Left ventricle myocardium inferior (tissue), 1 donor: ENCODE results near the gene TMEM248. TPM values are rescaled to one million over a fixed set of nuclear protein-coding genes. Genes with fewer than 3 reads are reported as not detected.
"Not testable (repeated sequence)": the region's sequence is repeated elsewhere in the genome, so short reads cannot be mapped to it uniquely, and the experiment has no call there.

Experiments used
- DNase-seq: peaks from one replicate; pipeline ENCODE4 v3.0.0-alpha.2; 2020
- H3K27ac ChIP-seq: fragments of 200-600 bp; replicated peaks from 2 replicates; pipeline ENCODE4 v1.8.0; 2021
- H3K27me3 ChIP-seq: fragments of 200-600 bp; 2 replicates; pipeline ENCODE4 v1.8.0; 2021; ENCODE audit warnings: low read depth
- H3K36me3 ChIP-seq: fragments of 200-600 bp; 2 replicates; pipeline ENCODE4 v1.8.0; 2021
- H3K4me1 ChIP-seq: fragments of 200-600 bp; 2 replicates; pipeline ENCODE4 v1.8.0; 2021
- H3K4me3 ChIP-seq: fragments of 200-600 bp; 2 replicates; pipeline ENCODE4 v1.8.0; 2021; ENCODE audit warnings: mild to moderate bottlenecking, moderate library complexity
- H3K9me3 ChIP-seq: fragments of 200-600 bp; replicated peaks from 2 replicates; pipeline ENCODE4 v1.8.0; 2021
- intact Hi-C: fragments of 100-400 bp; cut with micrococcal nuclease; formaldehyde crosslinking; loops from one replicate; pipeline ENCODE4 v1.11.0; 2022
- total RNA-seq: library from RNA; stranded (reverse); fragmentation: NEBNext Ultra II Directional; extraction: Animal tissue kit (Norgen Biotek cat#: 25700); gene quantifications from one replicate; pipeline ENCODE4 v1.2.1, GENCODE V29; 2021
- TF ChIP-seq, protein P1 (sequence below): fragments of 200-600 bp; IDR thresholded peaks from 2 replicates; pipeline ENCODE4 v1.8.0; 2021; ENCODE audit warnings: antibody characterized with exemption, mild to moderate bottlenecking, borderline replicate concordance
- donor health status: DM: no; HTN: yes; CAD: no; lungs with severe emphysema.

Gene TMEM248
- total RNA-seq, 1 donor from 2014 or later = 41.4 TPM

DNA sequence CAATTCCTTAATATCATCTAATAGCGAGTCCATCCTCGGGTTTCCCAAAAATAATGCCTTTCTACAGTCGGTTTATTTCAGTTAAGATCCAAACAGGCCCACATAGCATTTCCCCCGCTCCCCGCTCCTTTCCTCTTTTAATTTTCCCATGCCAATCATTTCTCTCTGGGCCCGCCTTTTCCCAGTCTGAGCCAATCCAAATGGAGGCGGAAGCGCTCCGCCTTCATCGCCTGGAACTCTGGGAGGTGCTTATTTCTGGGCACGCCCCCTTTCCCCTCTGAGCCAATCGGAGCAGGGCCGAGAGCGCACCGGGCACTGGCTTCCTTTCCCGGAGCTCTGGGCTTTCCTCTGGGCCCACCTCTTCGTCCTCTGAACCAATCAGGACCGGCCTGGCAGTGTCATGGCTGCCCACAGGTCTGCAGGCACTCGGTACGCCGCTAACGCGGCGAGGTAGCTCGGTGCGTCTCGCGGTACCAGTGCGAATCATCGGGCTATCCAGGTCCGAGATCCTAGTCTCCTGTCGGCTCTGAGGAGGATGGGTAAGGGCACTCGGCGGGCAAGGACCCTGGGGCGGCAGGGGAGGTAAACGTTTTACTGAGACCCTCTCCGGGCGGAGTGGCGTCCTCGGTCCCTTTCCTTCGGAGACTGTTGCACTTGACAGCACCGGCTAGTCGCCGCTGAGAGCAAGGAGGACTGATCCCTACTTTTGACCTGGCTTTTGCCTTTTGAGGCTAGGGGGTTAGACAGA, 75.6 kb downstream of the TMEM248 start, which contains the start of gene TYW1:
TSS of gene TYW1 (plus strand) at position 390 of the 748 bp plus-strand sequence. CDS start at position 536, 146 bp downstream.
- Histone ChIP-seq H3K27ac (peak within 1 kb of the TSS; percentile 99), H3K4me3 (peak within 1 kb of the TSS; percentile 89), H3K36me3 (peaks cover 36% of the 10 kb centered on the region), H3K4me1 (peaks cover 51% of the 10 kb centered on the region)
- intact Hi-C loops, H3K9me3 ChIP-seq, H3K27me3 ChIP-seq: not testable (repeated sequence)
- peak; percentile 98 for DNase-seq

DNA sequence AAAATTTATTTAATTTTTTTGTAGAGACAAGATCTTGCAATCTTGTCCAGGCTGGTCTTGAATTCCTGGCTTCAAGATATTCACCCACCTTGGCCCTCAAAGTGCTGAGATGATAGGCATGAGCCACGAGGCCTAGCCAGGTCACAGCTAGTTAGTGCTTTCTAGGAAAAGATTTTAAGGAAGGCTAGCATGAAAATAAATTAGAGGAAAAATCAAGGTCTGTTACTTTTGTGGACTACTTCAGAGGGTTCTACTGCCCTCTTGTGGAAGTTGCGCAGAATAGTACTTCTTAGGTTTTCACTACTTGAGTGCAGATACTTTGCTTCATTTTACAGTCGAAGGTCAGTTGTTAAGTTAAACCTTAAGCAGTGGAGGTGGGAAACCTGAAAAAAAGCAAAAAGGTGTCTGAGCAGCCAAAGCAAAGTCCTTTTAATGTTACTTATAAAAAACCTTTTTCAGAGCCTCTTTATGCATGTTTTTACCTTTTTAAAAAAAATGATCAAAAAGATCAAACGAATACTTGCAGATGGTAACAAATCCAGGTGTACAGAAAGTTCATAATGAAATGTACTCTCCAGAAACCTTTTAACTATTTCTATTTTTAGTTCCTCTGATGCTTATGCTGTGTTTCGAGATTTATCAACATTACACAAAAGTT, 79.7 kb downstream of the TMEM248 start:
- intact Hi-C loops, DNase-seq, H3K27ac ChIP-seq: not testable (repeated sequence)

DNA sequence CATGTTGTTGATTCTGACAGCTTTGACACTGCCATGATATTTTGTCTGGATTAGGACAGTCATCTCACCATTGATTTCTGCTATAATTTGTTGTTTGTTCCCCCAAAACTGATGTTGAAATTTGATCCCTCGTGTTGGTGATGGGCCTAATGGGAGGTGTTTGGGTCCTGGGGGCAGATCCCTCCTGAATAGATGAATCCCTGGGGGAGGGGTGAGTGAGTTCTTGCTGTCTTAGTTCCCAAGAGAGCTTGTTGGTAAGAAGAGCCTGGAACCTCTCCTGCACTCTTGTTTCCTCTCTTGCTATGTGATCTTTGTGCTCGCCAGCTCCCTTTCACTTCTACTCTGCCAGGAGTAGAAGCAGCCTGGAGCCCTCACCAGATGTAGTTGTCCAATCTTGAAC, 83.1 kb downstream of the TMEM248 start:
- Histone ChIP-seq H3K4me1 (peaks cover 14% of the 10 kb centered on the region), H3K36me3 (peaks cover 54% of the 10 kb centered on the region)
- H3K27ac ChIP-seq, H3K4me3 ChIP-seq, H3K9me3 ChIP-seq, DNase-seq, H3K27me3 ChIP-seq, intact Hi-C loops: not testable (repeated sequence)

More for the DNA sequence above, 79.7 kb downstream of the TMEM248 start:
- peaks cover 28% of the 10 kb centered on the region for H3K36me3 ChIP-seq
- not testable (repeated sequence) for H3K9me3 ChIP-seq, H3K27me3 ChIP-seq, H3K4me3 ChIP-seq
- H3K4me1 ChIP-seq = peaks cover 25% of the 10 kb centered on the region
- TF ChIP-seq, protein P1, sequence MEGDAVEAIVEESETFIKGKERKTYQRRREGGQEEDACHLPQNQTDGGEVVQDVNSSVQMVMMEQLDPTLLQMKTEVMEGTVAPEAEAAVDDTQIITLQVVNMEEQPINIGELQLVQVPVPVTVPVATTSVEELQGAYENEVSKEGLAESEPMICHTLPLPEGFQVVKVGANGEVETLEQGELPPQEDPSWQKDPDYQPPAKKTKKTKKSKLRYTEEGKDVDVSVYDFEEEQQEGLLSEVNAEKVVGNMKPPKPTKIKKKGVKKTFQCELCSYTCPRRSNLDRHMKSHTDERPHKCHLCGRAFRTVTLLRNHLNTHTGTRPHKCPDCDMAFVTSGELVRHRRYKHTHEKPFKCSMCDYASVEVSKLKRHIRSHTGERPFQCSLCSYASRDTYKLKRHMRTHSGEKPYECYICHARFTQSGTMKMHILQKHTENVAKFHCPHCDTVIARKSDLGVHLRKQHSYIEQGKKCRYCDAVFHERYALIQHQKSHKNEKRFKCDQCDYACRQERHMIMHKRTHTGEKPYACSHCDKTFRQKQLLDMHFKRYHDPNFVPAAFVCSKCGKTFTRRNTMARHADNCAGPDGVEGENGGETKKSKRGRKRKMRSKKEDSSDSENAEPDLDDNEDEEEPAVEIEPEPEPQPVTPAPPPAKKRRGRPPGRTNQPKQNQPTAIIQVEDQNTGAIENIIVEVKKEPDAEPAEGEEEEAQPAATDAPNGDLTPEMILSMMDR = peak; percentile 59

DNA sequence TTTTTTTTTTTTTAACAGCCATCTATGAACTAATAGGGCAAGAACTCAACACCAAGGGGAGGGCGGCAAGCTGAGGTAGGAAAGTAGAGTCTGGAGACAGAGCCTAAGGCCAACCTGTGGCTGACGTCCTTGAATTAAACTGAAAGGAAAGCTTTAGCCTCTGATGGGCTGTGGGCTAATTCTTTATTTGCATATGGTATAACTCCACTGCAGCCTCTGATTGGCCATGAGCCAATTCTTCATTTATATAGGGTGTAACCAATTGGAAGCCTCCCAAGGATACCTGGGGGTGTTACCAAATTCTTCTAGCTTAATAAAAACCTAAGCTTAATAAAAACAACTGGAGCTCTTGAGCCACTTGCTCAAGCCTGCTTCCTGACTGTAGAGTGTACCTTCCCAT, 85.9 kb downstream of the TMEM248 start:
- Histone ChIP-seq H3K4me1 (peaks cover 9% of the 10 kb centered on the region), H3K9me3 (no peaks in the 10 kb centered on the region), H3K36me3 (peaks cover 64% of the 10 kb centered on the region), H3K4me3 (no peak overlapping the region), H3K27ac (no peak overlapping the region), H3K27me3 (no peaks in the 10 kb centered on the region)
- TF ChIP-seq, protein P1 = no peak
- no peak for DNase-seq
- intact Hi-C loops = no loop called here

Other genes with a start within 250 kb of the TMEM248 start
- 17.4 TPM for gene RABGEF1, start 180.5 kb upstream of the TMEM248 start, total RNA-seq
- gene SBDS, start 74.4 kb downstream of the TMEM248 start, total RNA-seq = 211 TPM
- gene TYW1, start 75.6 kb downstream of the TMEM248 start, total RNA-seq = 11.1 TPM